CD4-positive, alpha-beta T cell treated with Interferon alpha-2 for 1 hour (primary cell): ENCODE results near the gene CMYA5.
A peak's percentile ranks its signal among the peaks of the same experiment; 100 is the strongest.
"Not testable (repeated sequence)": the region's sequence is repeated elsewhere in the genome, so short reads cannot be mapped to it uniquely, and the experiment has no call there.

Source experiments
- DNase-seq, 2 donors: peaks; one replicate each; pipeline ENCODE4 v3.0.0-alpha.2; 2020 to 2022

CMYA5 gene

DNA sequence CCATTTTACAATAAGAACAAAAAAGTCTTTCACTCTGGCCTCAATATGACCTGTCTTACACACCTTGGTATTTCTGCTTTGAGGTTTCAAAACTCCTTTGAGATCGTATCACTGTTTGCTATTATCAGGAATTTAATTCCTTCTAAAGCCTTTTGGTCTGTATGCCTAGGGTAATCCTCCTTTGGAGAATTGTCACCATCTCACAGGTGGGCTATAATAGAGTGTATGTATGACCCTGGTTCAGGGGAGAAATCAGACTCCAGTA lies 13.7 kb downstream of the CMYA5 start:
- no peak for DNase-seq

DNA sequence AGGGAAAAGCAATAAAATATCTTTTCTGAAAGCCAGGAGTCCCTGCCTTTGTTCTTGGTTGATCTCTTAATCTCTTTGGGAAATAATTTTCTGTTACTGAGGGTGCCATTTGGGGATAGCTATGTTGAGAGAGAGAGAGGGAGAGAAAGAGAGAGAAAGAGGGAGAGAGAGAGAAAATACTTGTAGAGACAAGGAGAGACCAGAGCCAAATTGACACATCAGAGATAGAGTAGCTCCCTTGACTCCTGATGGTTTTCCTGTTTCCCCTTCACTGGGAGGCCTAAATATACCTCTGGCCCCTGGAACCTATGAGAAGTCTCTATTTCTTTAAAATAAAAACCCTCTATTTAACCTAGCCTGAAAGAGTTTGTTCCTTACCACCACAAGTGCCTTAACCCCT lies 14.9 kb downstream of the CMYA5 start:
- DNase-seq: no peak

DNA sequence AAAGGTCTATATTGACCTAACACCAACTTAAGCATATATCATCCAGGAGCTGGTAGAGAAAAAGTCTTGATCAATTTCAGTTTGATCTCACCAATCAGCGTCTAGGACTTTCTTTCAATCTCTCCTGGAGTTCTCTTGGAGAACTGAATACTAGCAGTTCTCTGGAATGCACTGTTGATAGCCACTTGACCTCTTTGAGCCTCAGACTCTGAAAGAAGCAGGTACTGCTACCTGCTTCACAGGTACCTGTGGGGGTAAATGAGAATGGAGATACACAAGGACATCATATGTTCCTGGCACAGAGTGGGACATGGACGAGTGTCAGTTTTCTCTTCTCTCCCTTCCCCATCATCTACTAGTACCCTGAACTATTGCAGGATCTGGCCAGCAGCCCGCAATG lies 16.0 kb downstream of the CMYA5 start:
- DNase-seq: no peak

DNA sequence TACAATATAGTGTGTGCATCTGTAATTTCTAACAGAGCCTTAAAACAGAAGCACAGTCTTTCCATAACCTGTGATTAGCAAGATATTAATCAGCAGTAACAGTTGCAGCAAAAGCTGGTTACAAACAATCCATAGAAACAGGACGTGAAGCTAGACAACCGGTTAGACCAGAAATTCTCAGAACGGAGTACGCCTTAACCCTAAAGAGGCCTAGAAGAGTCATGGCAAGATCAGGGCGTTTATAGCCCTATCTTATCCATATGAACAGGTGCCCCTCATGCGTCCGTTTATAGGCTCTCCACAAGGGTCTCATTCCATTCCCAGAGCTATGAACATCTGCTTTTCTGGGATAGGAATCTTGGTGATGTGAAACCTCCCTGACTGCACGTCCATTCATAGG lies 16.7 kb downstream of the CMYA5 start:
- DNase-seq: not testable (repeated sequence)

DNA sequence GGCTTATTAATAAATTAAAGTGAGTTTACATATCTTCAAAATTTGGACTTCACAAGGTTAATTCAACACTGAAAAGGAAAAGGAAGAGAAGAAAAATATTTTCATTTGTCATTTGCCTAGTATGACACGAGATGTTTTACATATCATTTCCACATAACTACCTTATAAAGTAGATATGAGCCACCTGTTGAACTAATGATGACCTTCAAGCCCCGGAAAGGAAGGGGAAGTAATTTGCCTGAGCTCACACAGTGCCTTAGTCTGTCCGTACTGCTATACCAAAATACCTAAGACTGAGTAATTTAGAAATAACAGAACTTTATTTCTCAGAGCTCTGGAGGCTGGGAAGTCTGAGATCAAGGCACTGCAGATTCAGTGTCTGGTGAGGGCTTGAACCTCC lies 17.9 kb downstream of the CMYA5 start:
- no peak for DNase-seq

DNA sequence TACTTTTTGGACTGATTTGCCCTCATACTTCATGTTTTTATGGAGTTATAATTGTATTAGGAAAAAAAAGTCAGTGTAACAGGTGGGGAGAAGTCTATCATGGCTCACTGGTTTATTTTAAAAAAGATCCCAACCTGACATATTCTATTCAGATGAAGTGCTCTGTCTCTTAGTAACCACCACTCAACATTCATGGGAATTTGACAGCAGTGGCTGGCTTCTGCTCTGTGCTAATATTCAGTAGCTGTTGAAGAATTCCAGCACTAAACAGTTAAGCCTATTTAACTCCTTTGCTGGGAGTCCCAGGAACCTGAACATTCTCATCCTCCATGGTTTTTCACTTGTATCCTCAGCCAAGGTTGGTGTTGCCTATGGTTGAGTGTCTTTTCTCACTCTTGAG lies 23.1 kb downstream of the CMYA5 start:
- DNase-seq: no peak

DNA sequence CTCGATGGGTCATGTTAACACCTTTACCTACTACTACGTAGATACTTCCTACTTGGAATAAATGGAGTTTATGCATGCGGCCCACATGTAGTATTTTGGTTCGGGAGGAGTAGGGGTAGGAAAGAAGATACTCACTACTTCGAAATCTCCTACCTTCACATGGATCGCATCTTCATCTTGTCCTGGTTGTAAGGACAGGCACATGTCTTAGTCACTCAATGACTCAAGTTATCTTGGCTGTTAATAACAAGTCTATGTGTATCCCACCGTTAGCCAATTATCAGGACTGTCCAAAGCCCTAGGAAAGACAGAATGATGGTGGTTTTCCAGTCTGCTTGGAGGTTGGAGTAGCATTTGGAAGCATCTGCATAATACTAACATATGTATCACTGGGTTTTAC lies 24.1 kb downstream of the CMYA5 start:
- DNase-seq: no peak

DNA sequence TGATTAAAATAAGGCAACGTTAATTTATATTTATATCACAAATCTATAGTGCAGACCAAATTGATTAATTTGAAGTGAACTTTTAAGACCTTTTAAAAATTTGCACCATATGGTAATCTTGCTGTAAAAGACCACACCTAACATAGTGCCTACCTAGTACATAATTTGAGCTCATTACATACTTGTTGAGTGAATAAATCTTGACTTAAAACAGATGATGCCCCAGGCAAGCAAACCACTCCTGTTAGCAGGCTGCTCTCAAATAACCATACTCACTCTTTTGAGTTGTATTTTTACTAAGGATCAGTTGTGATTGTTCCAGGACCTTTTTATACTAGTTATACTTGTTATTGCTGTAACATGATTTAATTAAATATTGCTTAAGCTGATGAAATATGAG lies 27.2 kb downstream of the CMYA5 start:
- DNase-seq: no peak

DNA sequence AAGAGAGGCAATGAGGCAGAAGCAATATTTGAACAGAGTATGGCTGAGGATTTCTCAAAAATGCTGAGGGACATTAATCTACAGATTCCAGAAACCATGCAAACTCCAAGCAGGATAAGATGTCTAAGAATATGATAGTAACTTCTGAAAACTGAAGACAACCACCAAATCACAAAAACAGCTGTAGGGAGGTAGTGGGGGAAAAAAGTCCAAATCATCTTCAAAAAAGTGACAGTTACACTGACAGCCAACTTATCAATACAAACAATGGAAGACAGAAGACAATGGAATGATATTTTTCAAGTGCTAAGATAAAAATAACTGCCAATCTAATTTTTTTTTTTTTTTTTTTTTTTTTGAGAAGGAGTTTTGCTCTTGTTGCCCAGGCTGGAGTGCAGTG lies 30.5 kb downstream of the CMYA5 start:
- no peak for DNase-seq

DNA sequence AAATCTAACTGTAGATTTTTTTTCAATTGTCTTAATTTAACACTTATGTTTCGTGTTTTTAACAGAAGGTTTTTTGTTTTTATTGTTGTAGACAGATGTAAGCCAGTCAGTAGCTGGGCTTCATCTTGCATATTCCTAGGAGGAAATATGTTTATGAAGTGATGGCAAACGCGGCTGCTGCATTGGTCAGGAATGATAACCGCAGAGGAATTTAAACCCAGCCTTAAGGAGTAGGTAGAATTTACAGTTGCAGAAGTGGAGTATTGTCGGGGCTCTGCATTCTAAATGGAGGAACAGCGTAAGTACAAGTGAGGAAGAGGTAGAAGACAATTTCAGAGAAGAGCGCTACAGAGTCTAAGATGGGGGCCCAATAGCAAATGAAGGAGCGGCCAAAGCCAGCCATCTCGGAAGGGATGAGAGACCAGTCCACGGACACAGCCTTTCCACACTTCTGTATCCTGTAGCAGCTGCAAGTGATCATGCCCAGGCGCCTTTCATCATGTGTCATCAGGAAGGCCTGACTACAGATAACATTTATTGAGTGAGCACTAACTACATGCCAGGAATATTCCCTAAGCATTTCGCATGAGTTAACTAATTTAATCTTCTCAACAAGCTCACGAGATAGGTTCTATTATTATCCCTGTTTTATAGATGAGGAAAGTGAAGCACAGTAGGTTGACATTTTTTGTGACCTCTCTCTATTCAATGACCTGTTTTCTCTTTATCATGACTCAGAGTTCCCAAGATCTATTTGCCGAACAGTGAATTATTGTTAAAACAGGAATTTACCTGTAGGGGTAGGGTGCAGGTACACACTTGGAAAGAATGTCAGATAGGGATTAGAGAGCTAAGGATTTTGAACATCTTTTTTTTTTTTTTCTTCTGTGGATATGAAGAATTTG lies 38.1 kb downstream of the CMYA5 start:
- no peak for DNase-seq

DNA sequence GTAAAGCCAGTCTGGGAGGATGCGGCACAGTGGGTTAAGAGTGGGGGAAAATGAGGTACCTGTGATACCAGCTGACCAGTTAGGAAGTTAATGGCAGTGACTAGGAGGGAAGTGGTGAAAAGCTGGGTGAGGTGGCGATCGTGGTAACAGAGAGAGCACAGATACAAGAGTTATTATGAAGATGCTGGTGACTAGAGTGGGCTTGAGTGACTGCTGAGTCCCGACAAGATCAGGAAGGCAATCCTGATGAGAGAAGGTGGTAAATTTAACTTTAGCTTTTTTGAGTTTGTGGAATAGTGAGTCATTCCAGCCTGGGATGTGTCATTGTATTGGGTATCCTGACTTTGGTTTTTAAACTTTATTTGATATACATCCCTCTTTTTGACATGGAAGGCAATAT lies 38.8 kb downstream of the CMYA5 start:
- DNase-seq: no peak

DNA sequence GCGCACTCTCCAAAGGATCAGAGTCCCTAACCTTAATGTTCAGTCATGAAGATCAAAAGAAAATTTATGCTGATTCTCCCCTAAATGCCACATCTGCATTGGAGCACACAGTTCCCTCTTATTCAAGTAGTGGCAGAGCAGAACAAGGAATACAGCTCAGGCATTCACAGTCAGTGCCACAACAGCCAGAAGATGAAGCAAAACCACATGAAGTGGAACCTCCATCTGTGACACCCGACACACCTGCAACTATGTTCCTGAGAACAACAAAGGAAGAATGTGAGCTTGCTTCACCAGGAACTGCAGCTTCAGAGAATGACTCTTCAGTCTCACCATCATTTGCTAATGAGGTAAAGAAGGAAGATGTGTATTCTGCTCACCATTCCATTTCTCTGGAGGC lies 40.0 kb downstream of the CMYA5 start:
- no peak for DNase-seq

DNA sequence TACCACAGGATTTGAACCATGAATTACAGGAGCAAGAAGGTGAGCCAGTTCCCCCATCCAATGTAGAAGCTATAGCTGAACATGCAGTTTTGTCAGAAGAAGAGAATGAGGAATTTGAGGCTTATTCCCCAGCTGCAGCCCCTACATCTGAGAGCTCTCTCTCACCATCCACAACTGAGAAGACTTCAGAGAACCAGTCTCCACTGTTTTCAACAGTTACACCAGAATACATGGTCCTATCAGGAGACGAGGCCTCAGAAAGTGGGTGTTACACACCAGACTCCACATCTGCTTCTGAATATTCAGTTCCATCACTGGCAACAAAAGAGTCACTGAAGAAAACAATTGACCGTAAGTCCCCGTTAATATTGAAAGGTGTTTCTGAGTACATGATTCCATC lies 40.9 kb downstream of the CMYA5 start:
- DNase-seq: no peak

DNA sequence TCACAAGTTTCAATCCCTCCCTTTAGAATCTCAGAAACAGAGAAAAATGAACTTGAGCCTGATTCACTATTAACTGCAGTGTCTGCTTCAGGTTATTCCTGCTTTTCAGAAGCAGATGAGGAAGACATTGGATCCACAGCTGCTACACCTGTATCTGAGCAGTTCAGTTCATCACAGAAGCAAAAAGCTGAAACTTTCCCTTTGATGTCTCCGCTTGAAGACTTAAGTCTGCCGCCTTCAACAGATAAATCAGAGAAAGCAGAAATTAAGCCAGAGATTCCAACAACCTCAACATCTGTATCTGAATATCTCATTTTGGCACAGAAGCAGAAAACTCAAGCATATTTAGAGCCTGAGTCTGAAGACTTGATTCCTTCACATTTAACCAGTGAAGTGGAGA lies 42.1 kb downstream of the CMYA5 start:
- DNase-seq: no peak

DNA sequence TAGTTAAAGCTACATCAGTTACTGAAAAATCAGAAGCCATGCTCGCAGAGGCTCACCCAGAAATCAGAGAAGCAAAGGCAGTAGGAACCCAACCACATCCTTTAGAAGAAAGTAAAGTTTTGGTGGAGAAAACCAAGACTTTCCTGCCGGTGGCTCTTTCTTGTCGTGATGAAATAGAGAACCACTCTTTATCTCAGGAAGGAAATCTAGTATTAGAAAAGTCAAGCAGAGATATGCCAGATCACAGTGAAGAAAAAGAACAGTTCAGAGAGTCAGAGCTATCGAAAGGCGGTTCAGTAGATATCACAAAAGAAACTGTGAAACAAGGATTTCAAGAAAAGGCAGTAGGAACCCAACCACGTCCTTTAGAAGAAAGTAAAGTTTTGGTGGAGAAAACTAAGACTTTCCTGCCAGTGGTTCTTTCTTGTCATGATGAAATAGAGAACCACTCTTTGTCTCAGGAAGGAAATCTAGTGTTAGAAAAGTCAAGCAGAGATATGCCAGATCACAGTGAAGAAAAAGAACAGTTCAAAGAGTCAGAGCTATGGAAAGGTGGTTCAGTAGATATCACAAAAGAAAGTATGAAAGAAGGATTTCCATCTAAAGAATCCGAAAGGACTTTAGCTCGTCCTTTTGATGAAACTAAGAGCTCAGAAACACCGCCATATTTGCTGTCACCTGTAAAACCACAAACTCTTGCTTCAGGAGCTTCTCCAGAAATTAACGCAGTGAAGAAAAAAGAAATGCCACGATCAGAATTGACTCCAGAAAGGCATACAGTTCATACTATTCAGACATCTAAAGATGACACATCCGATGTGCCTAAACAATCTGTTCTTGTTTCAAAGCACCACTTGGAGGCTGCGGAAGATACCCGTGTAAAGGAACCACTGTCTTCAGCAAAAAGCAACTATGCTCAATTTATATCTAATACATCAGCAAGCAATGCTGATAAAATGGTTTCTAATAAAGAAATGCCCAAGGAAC lies 47.2 kb downstream of the CMYA5 start:
- DNase-seq: peak in 1 of 2 donors; percentile 31

DNA sequence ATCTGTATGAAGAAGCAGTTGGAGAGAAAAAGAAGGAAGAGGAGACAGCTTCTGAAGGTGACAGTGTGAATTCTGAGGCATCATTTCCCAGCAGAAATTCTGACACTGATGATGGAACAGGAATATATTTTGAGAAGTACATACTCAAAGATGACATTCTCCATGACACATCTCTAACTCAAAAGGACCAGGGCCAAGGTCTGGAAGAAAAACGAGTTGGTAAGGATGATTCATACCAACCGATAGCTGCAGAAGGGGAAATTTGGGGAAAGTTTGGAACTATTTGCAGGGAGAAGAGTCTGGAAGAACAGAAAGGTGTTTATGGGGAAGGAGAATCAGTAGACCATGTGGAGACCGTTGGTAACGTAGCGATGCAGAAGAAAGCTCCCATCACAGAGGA lies 48.7 kb downstream of the CMYA5 start:
- DNase-seq: no peak

DNA sequence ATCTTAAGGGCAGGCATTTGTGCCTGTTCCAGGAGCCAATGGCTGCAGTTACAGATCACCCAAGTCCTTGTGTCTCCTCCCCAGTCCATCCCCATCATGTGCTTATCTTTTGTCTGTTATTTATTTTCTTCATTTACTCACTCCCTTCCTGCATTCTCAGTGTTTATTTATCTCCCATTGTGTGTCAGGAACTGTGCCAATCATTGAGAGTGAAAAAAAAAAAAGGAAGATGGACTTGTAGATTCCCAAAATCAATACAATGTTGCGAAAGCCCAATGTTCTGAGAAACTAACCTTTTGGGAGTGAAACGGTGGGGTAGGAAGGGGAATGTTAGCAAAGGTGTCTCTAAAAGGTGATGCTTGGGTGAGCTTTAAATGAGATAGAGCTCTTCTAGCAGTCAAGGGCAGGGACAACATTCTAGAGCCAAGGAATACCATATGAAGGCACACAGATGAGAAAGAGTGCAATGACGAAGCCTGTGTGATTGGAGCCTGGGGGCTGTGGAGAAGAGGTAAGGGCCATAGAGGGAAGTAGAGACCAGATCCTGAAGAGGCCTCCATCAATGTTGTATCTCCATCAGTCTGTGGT lies 53.0 kb downstream of the CMYA5 start:
- no peak for DNase-seq

DNA sequence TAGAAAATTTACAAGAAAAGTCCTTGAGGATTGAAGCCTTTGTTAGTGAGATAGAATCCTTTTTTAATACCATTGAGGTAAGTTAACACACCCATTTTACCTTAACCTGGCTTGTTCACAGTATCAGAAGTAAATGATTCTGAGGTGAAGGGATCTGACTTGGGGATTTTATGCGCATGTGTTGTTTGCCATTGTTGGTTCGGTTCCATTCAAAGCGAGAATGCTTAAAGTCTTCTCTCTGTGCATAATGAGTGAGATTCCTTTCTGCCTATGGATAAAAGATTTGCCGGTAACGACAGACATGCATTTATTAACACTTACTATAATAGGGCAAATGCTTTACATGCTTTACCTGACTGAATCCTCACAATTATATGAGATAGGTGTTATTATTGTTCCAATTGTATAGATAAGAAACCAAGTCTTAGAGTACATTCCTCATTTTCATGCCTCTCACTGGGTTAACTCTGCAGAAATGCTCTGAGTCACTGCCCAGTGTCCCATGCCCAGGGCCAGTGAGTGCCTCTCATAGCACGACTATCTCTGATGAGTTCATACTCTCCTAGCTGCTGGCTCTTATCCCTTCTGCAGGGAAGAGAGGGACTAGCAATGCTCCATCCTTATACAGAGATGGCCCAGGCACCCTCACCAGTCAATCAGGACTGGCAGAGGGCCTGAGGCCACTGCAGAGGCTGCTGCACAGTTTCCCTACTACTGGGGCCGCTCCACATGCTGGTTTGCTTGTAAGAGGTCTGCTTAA lies 54.4 kb downstream of the CMYA5 start:
- DNase-seq: no peak

DNA sequence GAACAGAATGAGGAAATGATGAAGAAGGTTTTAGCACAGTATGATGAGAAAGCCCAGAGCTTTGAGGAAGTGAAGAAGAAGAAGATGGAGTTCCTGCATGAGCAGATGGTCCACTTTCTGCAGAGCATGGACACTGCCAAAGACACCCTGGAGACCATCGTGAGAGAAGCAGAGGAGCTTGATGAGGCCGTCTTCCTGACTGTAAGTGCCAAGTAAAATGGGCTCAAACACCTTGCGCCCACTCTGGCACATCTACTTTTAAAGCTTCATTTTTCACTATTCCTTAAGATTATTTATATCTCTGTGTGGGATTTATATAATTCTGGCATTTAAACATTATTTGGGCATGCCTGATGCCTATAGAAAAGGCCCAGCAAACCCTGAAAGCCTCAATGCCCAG lies 55.6 kb downstream of the CMYA5 start:
- DNase-seq: no peak

DNA sequence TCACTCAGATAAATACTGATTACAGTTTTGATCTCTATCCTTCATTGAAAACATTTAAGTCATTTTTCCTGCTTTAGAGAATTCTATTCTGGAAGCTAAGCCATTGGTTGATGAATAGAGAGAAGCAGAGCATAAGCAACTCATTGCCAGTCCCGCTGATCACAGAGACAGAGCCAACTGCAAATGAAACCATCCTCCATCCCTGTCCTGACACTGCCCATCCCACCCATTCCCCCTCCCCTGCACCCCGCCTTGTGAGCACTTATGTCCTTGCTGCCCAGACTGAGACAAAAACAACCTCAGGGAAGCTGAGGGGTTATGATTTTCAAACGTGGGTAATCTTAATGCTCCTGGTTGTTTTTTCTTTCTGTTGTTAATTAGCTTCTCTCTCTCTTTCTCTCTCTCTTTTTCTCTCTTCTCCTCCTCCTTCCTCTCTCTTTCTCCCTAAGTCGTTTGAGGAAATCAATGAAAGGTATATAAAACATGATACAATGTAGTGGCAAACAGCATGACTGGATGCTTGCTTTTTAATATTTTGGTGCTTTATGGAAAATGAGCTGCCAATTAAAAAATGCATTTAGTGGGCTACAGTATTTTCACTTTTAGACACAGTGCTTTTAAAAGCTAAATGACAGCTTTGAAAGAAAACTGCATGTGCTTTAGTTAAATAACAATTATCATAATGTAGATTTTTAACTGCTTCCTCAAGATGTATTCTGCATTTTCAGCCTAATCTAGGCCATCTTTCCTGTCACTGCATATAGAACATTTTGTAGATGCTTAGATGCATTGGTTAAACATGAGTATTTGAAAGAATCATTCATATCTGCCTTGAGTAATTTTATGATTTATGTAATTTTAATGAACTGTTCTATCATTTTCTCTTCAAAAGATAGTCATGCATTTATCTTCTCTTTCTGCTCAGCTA lies 57.3 kb downstream of the CMYA5 start:
- no peak for DNase-seq

DNA sequence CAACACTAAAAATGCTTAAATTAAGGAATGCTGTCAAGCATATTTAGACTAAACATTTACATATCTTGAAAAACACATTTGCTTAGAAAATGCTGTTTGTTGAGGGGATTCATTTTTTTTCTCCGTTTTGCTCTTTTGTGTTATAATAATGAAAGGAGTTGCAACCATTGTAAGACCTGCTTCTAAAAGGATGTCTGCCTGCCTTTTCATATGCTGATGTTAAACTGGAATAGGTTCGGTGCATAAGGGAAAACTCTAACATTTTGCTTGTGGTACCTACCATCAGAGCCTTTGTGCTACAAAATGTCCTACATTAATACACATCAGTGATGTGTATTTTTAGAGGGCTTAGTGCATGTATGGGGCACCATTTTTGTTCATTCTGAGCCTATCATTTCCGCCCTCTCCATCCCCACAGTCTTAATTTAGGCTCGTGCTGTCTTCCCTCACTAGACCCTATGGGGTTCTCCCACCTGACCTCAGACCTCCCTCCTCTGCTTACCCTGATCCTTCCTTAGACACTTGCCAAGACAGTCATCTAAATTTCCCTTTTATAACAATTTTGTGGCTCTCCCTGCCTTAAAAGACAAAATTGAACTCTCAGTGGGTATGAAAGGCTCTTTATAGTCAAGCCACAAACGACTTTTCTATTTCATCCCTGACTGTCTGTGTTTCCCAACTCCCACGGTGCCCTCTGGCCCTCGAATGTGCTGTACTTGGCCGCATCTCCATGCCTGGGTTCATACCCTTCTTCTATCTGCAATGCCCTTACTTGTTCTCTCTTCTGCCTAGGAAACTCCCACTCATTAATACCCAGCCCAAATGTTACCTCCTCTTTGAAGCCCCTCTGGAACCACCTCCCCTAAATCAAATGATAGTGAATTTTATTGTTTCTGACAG lies 61.2 kb downstream of the CMYA5 start:
- no peak for DNase-seq
